GM19467 (cell line): ENCODE data around the gene FOXR1.

Experiments
- ATAC-seq: cut with Tn5 transposase; IDR thresholded peaks from one replicate; pipeline ENCODE4 v1.9.1; 2021; ENCODE audit warnings: mild to moderate bottlenecking, moderate library complexity; ENCODE audit not compliant: unreplicated experiment

Gene FOXR1

GRCh38 chr11:118971646-118972045 is at the start of gene FOXR1:
TSS of gene FOXR1 (plus strand) at chr11:118971761. CDS start at chr11:118971932, 171 bp downstream.
- no peak for ATAC-seq

DNA sequence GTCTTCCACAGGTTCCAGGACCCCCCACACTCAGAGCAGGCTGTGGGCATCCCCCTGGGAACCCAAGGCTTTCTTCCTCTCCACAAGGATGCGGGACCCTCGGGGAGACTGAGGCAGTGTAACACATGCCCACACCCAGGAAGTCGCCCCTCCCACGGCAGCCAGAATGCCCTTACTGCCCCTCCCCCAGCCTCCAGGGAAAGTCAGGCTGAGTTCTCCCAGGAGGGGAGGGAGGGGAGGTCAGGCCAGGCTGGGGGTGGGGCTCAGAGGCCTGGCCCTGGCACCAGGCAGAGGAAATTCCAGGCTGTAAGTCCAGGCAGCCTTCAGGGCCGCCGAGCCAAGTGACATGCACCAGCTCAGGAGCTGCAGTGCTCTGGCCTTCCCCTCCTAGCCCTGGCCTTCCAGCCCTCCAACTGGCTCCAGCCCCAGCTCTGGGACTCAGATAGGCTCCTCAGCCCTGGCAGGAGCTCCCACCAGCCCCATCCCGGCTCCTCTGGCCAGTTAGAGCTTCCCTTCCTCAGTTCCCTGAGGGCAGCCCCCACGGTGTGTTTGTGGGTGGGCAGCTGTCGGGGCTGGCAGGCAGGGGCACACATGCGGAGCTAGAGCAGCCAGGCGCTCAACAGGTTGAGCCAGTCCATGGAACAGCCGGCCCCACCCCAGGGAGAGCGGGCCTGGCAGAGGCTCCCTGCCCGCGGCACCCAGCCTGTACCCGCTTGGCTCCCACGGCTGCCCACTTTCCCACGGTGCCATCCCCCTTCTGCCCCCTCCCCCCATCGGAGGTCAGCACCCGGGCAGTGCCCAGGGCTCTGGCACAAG is 49.4 kb upstream of the FOXR1 start:
- no peak for ATAC-seq

DNA sequence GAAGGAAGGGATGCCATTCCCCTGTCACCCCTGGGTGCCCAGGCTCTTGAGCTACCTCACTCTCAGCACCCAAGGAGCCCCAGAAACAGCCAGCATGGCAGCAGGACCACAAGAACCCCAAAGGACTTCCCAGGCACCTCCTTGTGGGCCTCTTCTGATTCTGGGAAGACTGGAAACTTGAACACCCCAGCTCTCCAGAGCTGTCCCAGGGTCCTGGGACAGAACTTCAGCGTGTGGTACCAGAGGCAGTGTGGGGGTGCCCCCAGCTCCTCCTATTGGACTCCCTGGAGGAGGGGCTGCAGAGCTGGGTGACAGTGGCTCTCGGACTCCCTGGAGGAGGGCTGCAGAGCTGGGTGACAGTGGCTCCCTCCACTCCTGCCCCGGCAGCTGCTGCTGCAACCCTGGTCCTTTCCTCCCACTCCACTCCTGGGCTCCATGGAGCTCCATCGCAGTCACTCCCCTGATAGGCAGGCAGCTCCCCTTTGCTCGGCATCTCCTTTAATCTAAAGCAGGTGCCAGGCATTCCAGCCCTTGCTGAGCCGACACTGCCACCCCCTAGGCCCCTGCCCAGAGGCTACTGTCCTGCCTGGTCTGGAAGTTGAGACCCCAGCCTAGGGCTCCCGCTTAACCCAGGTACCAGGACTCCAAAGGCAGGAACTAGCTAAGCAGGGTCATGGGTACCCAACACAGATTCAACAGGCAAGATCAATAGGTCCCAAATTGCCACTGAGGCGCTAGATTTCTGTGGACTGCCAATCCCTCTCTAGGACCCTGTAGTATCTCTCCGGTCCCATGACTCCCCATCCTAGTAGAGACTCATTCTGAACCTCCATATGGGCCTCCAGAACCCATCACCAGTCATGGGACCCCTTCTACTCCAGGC is 48.6 kb upstream of the FOXR1 start:
- ATAC-seq, result no peak

DNA sequence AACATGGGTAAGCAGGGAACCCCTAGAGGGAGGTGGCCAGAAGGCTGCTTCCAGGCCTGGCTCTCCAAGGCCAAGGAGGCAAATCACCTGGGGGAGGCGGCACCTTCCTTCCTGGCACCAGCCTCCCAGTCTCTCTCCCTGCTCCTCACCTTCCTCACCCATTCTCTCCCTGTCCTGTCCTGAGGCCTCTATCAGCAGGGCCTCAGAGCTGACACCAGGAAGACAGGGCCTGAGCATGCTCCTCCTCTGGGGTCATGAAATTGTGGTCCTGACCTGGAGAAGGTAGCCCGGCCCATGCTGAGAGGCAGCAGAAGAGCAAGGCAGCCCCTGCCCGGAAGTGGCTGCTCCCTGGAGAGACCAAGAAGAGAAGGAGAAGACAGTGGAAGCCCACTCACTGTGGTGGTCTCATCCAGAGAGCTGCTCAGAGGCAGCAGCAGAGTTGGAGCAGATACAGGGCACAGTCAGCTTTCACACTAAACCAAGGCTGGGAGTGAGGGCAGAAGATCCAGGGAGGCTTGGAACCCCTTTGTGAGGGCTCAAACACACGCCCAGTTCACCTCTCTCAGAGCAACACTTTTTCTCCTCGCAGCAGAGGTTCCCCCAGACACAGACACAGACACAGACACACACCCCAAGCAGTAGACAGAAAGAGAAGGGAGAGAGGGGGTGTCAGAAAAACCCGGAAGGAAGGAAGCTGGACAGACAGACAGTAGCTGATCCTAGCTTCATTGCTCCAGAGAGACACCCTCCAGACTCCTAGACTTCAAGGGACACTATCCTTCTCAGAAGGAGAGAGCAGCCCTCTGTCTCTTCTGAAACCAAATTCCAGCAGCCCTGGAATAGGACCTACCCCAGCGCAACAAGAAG is 47.6 kb upstream of the FOXR1 start:
- no peak for ATAC-seq

DNA sequence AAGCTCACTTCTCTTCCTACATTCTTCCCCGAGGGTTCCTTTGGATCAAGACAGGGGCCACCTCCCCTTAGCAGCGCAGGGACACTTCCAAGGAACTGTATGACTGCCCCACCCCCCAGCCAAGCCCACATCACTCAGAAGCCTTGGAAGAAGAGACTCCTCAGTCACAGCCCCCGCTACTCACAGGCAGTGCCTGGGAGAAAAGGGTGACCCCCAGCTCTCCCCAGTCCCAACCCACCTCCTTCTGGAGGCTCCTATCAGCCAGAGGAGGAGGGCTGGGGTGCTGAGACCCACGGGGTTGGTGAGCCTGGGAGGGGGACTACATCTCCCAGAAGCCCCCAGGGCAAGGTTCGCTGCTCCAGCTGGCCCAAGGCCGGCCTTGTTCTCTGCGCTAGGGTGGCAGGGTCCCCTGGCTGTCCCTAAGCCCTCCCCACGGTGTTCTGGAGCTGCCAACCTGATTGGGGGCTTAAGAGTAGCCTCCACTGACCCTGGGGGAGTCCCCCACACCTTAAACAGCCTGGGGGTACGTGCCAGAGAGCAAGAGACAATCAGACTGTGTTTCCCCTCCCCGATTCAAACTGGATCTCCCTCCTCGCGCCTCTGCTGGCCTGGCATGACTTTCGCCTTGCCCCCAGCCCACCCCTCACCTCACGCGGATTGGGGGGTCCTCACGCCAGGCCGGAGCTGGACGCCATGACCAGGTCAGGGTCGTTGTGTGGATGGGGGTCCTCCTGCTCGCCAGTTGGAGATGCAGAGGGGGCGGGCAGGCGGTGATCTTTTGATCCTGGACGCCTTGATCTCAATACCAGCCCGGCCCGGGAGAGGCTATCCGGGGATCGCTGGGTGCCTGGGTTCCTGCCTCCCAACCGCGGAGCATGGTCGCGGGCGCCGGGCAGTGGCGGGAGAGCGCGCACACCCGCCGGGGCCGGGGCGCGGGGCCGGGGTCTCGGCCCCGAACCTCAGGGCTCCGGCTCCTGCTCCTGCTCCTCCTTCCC is 46.7 kb upstream of the FOXR1 start:
- no peak for ATAC-seq

DNA sequence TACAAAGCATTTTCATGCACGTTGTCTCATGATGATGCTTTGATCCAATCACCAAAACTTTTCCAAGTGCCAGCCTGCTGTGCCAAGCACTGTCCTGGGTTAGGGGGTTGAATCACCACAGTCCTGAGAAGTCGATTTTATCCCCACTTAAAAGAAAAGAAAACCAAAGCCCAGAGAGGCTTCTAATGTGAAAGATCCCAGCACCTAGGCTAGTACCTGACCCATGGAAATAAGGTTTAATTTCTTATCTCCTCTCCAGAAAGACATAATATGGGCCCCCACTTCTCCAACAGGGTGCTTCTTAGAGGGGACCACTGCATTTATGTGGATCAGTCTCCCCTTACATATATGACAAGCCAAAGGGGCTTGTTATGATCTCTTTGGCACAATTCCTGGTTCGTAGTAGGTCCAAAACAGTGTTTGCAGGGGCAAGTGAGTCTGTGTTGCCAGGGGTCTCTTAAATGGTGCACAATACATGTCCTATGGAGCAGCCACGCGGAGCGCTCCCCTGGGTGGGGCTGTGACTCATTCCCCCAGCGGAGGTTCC is 43.9 kb upstream of the FOXR1 start:
- ATAC-seq, result no peak

DNA sequence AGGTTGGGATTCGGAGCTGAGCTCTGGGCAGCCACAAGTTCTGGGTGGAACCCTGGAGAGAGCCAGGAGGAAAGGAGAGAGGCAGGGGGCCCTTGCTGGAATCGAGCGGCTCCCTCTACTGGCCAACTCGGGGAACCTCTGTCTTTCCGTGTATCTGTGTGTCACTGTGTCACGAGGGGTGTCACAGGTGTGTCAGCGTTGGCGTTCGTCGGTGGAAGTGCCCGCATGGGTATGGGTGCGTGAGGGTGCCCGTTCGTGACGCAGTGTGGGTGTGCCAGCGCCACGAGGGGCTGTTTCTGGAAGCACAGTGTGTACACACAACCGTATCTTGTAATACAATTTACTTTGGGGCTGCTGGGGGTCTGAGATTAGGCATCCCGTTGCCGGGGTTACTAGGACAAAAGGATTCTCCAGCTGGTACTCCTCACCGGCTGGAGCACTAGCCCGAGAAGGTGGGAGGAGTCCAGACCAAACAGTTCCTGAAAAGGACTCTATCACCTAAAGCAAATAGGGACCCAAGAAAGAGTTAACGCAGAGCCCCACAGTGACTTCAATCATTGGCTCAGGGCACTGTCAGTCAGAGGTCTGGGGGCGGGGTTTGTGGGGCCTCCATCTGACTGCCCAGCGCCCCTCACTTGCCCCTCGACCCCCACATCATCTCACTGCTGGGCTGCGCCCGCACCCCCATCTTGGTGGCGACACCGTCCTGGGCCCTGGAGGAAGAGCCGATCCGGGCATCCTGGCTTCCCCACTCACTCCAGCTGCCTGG is 43.3 kb upstream of the FOXR1 start:
- ATAC-seq, result peak; percentile 37

- no peak for ATAC-seq
Measured at GRCh38 chr11:118928870-118929500, 42.6 kb upstream of the FOXR1 start.

DNA sequence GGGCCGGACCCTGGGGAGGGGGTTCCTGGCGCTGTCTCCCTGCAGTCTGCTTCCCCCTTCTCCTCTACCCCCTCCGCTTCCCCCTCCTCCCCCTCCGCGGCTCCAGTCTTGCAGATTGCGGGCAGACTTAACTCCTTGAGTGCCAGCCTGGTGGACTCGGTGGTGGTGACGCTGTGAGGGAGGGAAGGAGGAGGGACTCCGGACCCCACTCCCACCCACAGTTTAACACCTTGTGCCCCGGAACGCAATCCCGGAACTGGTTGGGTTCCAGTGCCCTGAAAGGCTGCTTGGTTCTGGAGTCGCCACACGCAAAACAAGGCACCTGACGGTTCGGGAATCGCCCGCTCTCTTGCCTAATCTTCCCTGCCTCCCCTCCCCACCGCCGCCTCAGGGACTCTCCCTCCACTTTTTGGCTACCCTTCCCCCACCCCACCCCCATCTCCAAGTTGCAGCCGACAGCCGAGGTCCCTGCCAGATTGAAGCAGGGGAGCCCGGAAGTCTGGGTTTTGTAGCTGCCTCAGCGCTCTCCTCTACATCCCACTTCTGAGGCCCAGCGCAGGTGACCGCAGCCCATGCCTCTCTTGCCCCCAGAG is 42.0 kb upstream of the FOXR1 start:
- ATAC-seq, result no peak

- no peak for ATAC-seq
Measured at GRCh38 chr11:118930094-118930712, 41.4 kb upstream of the FOXR1 start.

DNA sequence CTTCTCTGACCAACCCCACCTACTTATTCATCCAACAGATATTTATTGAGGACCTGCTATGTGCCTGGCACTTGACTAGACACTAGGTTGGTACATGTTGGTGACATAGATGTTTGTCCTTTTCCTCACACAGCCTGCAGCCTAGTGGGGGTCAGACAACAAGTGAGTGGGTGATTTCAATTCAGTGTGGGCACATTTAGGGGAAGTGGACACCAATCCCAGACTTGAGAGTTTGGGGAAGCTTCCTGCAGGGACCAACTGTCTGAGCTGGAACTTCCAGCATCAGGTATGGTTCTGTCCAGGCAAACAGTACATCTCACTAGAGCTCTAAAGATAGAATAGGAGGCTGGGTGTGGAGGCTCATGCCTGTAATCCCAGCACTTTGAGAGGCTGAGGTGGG is 40.0 kb upstream of the FOXR1 start:
- ATAC-seq, result no peak

DNA sequence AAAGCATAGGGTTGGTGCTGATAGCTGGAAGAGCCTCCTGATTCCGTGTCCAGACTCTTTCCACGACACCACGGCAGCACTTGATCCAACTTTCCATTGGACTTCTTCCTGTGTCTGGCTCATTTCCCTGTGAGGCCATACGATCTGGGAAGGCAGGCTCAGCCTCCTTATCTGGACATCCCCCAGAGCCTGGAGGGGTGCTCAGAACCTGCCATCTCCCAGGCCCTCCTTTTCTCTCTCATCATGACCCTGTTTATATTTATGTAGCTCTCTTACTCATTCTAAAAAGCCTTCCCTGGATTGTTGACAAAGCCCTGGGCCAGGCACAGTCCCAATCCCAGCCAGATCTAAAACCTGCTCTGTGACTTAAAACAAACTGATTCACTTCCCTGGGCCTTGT is 38.1 kb upstream of the FOXR1 start:
- ATAC-seq, result no peak

DNA sequence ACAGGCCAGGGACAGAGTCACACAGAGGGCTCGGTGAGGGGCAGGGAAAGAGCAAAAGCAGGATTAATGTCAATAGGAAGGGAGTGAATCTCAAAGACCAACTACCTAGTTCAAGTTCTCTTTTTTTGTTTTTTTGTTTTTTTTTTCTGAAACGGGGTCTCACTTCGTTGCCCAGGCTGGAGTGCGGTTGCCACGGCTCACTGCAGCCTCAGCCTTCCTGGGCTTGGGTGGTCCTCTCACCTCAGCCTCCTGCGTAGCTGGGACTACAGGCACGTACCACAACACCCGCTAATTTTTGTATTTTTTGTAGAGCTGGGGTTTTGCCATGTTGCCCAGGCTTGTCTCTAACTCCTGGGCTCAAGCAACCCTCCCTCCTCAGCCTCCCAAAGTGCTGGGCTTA is 36.2 kb upstream of the FOXR1 start:
- no peak for ATAC-seq

DNA sequence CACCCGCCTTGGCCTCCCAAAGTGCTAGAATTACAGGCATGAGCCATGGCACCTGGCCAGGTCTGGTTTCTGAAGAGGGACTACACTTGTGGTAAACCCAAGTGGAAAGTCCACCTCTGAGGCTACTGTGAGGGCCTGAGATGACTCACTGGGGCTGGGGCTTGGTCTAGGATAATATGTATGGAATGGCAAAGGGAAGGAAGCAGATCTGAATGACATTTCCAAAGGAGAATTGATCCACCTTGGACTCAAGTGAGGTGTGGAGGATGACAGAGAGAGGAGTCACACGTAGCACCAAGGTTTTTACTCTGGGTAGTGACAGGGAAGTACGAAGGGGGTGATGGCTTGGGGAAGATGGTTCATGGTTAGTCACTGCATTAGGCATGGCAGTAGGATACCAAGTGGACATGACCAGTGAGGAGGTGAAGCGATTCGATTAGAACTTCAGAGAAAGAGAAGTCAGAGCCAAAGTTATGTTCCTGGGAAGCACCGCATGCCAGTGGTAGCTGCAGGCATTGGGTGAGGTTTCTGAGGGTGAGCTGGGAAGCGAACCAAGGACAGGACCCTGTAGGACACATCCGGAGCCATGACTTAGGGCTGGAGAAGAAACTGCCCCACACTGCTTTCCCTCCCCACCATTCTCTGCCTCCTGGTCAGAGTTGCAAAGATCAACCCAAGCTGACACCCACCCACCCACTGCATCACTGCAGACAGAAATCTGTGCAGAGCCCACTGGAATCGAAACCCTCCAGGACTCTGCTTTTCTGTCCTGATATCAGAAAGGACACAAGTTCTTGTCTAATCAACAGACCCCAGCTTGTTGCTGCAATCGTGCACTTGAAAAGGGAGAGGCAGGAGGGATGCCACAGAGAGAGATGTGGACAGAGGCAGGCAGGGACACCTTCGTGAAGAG is 32.8 kb upstream of the FOXR1 start:
- no peak for ATAC-seq

DNA sequence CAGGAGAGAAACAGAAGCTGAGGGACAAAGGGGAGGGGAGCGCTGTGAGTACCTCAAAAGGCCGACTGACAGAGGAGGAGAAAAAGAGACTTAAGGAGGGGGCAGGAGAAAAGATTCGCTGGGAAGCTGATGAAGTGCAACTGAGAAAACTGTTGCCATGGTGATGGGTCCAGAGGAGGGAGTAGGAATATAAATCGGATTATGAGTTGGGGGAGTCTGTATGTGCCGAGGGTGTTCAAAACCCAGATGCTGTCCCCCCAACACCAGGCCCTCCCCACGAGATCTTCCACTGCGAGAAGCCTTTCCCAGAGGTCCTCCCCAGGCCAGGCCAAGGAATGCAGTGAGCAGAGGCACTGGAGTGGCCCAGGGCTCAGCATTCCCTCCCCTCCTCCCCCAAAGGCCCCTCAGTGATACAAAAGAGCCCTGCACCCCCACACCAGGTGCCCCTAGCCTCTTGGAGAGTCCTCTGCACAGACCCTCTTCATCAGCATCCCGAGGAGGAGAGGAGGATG is 32.1 kb upstream of the FOXR1 start:
- ATAC-seq, result no peak

- no peak for ATAC-seq
Measured at GRCh38 chr11:118939953-118940598, 31.5 kb upstream of the FOXR1 start.
